HG02981 (cell line): Measurements from ENCODE around the gene ZBP1.
"Not testable (repeated sequence)": the region's sequence is repeated elsewhere in the genome, so short reads cannot be mapped to it uniquely, and the experiment has no call there.

Source experiments
- ATAC-seq: cut with Tn5 transposase; IDR thresholded peaks from one replicate; pipeline ENCODE4 v1.9.1; 2021; ENCODE audit warnings: mild to moderate bottlenecking, moderate library complexity; ENCODE audit not compliant: unreplicated experiment

The ZBP1 gene

DNA sequence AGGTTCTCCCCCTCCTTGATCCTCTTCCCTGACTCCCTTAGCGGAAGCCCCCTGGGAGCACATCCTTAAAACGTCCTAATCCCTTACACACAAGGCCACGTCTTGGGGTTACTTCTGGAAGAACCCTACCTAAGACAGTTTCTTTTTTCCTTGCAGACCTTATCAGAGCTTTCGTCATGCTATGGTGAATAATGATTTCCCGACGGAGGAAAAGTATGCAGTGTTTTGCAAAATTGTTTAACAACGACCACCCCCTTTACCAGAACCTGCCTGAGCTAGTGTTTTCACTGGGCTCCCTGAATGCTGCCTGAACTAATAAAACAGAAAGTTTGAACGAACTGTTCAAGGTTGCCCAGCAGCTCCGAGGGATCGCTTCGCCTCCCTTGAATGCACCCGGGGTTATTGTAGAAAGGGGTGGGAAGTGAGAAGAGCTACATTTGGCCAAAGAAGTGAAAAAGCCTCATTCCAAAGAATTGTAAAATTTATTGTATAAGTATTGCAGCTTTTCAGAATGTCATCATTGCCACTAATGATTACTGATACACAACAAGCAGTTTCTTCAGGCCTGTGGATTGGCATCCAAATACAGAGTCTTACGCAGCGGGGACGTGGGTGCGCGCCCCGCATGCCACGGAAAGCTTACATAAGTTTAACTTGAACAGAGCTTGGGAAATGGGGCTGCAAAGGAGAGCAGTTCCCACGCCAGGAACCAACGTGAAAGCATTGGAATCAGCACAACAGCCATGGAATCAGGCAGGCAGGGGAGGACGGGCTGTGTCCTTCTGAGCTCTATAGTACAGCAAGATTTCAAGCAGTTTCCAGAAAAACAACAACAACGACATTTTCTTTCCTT lies 27.9 kb upstream of the ZBP1 start:
- no peak for ATAC-seq

- no peak for ATAC-seq
Measured at GRCh38 chr20:57647006-57647932, 27.0 kb upstream of the ZBP1 start.

- ATAC-seq, result no peak
Measured at GRCh38 chr20:57638895-57639236, 18.6 kb upstream of the ZBP1 start.

DNA sequence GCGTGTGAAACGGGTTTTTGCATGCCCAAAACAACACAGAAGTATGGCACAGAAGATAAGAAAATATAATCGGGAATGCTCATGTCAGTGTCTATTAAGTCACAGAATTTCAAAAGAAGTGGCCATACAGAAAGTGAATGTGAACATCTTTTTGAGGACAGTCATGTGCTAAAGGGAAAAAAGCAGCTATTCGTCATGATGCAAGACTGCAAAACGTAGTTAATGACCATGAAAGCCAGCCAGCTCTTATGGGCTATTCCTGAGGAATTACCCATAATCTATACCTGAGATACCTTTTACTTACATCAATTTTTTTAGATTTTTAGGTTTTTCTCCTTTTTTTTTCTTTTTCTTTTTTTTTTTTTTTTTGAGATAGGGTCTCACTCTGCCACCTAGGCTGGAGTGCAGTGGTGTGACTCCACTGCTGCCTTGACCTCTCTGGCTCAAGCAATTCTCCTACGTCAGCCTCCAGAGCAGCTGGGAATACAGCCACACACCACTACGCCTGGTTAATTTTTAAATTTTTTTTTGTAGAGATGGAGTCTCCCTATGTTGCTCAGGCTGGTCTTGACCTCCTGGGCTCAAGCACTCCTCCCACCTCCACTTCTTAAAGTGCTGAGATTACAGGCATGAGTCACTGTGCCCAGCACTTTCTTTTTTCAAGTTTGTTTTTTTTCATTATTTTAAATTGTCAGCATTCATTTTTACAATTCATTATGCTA lies 18.1 kb upstream of the ZBP1 start:
- no peak for ATAC-seq

GRCh38 chr20:57633945-57634491 lies 13.8 kb upstream of the ZBP1 start:
- ATAC-seq, result no peak

DNA sequence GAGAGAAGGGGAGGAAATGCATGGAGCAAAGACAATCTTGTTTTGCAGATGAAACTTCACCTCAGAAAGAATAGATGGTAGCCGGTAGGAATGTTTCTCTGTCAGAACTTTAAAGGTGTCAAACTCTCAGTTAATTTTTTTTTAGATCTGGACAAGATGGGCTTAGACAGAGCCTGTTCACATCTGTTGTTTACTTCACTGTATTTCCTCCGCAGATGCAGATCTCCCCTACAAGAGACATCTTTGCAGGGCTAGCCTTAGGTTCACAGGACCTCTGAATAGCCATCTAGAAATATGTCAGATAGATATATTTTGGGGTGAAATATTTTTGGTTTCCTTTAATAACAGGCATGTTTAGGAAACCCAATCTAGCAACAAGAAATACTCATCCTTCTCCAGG lies 12.1 kb upstream of the ZBP1 start:
- no peak for ATAC-seq

- ATAC-seq, result no peak
Measured at GRCh38 chr20:57630061-57630460, 9.8 kb upstream of the ZBP1 start.

- ATAC-seq, result not testable (repeated sequence)
Measured at GRCh38 chr20:57629491-57629901, 9.3 kb upstream of the ZBP1 start.

GRCh38 chr20:57628962-57629308 lies 8.7 kb upstream of the ZBP1 start:
- not testable (repeated sequence) for ATAC-seq

- no peak for ATAC-seq
Measured at GRCh38 chr20:57628047-57628961, 8.1 kb upstream of the ZBP1 start.

GRCh38 chr20:57627339-57627738 lies 7.1 kb upstream of the ZBP1 start:
- ATAC-seq, result no peak

- no peak for ATAC-seq
Measured at GRCh38 chr20:57625978-57626377, 5.8 kb upstream of the ZBP1 start.

GRCh38 chr20:57625181-57625958 lies 5.1 kb upstream of the ZBP1 start:
- no peak for ATAC-seq

DNA sequence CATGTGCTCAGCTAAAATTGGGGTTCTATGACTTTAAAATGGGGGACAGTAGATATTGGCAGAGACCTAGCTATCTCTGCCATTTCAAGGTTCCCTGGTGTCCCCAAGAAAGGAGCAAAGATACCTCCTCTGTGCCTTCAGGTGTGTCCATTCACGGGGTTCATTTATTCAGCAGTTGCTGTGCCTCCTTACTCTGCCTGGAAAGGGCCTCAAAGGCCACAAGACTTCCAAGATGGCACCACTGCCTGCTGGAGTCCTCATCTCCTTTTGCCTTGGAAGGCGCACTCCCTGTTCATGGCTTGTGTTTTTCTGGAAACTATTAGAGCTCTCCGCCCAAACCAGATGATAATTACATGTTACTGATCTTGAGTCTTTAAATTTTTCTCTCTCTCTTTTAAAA lies 3.9 kb upstream of the ZBP1 start:
- no peak for ATAC-seq

- ATAC-seq, result no peak
Measured at GRCh38 chr20:57622579-57623381, 2.6 kb upstream of the ZBP1 start.

DNA sequence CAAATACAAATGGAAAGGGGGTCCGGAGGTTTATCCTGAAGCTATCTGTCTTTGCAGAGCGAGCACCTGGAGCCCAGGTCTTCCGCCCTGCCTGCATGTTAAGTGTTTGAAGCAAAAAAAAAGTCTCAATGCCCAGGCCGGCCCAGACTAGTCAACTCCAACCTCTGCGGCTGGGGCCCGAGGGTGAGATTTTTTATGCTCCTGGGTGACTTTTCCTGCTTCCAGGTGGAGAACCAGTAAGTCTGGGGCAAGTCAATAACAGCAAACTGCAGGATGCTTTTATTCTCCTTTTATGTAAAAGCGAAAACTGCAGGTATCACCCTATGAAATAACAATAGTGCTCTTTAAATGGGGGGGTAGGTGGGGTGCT lies 2.0 kb upstream of the ZBP1 start:
- no peak for ATAC-seq

DNA sequence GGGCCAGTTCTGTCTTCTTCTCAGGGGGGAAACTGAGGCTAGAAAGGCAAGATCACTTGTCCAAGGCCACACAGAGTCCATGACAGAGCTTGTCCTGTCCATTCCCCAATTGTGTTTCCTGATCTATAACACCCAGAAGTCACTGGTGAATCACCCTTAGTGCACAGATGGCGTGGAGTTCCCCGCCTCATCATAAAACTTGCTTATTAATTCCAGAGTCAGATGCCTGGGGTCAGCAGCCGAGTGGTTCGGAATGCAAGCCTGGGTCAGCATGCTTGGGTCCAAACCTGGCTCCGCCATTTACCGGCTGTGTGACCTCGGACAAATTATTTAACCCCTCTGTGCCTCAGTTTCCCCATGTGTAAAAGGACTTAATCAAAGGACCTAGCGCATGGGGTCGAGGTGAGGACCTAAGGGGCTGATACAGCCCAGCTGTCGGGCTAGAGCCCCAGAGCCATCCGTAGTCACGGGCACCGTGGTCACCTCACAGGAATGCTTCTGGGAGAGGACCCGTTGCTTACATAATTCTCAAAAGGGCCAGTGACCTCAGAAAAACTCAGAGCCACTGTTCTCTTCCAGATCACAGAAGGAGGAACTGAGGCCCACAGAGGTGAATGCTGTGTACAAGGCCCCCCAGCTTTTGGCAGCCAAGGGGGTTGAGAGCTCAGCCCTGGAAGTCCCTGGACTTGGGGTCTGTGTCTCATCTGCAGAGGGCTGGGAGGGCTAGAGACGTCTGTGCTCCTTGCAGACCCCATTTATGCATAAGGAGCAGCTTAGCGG lies 1.4 kb upstream of the ZBP1 start:
- ATAC-seq, result no peak

DNA sequence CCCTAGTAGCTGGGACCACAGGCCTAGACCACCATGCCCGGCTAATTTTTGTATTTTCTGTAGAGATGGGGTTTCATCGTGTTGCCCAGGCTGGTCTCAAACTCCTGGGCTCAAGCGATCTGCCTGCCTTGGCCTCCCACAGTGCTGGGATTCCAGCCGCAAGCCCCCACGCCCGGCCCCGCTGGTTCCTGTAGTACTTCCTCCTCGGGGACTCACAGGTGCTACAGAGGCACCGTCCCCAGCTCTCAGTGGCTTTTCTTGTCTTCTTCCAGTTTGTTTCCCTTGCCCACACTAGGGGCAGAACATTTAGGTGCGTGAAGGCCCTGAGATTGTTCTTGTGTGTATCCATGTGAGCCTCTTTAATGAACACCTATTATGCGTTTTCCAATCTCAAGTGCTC lies 773 bp upstream of the ZBP1 start:
- no peak for ATAC-seq
